GM19397 (cell line): Measurements from ENCODE around the gene VLDLR.

Source experiments
- ATAC-seq: cut with Tn5 transposase; IDR thresholded peaks from one replicate; pipeline ENCODE4 v1.9.1; 2021; ENCODE audit warnings: mild to moderate bottlenecking, moderate library complexity; ENCODE audit not compliant: unreplicated experiment

Gene VLDLR

DNA sequence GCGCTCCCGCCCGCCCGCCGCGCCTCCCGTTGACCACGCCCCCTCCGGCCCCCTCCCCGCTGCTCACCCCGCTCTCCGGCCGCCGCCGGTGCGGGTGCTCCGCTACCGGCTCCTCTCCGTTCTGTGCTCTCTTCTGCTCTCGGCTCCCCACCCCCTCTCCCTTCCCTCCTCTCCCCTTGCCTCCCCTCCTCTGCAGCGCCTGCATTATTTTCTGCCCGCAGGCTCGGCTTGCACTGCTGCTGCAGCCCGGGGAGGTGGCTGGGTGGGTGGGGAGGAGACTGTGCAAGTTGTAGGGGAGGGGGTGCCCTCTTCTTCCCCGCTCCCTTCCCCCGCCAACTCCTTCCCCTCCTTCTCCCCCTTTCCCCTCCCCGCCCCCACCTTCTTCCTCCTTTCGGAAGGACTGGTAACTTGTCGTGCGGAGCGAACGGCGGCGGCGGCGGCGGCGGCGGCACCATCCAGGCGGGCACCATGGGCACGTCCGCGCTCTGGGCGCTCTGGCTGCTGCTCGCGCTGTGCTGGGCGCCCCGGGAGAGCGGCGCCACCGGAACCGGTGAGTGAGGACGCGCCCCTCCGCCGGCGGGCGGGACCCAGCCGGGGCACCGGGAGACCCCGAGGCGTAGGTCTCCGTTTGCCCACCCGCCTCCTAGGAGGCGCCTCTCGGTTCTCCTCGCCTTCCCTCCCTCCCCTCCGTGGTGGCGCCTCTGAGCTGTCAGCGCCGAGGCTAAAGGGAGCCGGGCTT is at the start of gene VLDLR:
VLDLR (plus strand) TSS at position 66 of the 739 bp plus-strand sequence; CDS start at position 469, 403 bp downstream.
- peak; percentile 37 for ATAC-seq

DNA sequence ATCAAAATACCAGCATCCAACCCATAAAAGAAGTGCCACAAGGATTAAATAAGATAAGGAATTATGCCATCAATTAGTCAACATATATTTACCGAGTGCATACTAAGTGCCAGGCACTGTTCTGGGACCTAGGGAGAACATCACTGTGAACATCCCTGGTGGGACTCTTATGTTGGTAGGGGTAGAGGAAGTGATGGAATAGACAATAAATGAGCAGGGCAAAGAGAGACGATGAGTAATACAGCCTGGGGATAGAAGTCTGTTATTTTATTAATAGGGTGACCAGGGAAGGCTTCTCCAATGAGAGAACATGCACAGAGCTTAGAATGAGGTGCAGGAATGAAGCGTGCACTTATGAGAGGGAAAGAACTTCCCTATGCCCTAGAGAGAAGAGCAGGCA is 47.4 kb upstream of the VLDLR start:
- ATAC-seq, result no peak

DNA sequence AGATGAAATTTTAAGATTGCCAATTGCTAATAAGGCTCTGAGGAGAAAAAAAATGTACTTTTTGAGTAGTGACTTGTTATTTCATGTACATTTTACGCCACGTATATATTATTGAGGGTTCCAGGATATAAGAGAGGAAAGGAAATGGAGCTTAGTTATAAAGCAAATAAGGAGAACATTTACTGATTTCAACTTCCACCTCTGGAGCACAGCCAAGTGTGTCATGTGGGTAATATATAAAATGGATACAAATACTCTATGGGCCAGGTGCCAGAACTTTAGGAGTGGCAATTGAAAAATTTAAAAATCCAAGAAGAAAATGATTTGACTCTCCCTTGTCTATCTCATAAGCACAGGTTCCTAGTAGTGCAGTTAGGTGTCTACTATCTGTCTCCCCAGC is 45.0 kb upstream of the VLDLR start:
- no peak for ATAC-seq

DNA sequence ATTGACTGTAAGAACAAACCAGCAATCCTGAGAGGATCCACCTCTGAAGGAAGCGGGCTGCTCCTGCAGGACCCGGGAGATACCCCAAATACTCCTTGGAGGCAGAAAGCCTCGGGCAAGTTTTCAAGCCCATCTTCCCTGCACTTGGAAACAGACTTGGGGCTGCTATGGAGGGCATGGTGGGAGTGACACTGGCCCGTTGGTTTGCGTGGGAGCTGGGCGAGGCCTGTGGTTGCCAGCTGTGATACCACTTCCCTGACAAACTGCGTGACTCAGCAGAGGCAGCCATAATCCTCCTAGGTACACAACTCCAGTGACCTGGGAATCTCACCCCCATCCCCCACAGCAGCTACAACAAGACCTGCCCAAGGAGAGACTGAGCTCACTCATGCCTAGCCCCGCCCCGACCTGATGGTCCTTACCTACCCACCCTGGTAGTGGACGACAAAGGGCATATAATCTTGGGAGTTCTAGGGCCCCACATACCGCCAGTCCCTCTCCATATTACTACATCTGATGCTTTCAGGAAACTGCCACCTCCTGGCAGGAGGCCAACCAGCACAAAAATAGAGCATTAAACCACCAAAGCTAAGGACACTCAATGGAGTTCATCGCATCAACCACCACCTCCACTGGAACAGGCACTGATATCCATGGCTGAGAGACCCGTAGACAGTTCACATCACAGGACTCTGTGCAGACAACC is 38.1 kb upstream of the VLDLR start:
- no peak for ATAC-seq

DNA sequence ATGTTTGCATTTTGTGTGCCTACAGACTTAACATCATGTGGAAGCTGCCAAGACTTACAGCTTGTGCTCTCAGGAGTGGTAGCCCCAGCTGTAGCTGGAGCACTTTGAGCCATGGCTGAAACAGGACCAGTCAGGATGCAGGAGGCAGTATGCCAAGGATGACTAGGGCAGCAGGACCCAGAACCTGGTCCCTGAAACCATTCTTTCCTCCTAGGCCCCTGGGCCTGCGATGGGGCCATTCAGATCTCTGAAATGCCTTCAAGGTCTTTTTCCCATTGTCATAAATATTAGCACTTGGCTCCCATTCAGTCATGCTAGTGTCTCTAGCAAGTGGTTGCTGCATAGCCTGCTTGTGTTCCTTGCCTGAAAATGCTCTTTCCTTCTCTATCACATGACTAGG is 29.6 kb upstream of the VLDLR start:
- ATAC-seq, result no peak

DNA sequence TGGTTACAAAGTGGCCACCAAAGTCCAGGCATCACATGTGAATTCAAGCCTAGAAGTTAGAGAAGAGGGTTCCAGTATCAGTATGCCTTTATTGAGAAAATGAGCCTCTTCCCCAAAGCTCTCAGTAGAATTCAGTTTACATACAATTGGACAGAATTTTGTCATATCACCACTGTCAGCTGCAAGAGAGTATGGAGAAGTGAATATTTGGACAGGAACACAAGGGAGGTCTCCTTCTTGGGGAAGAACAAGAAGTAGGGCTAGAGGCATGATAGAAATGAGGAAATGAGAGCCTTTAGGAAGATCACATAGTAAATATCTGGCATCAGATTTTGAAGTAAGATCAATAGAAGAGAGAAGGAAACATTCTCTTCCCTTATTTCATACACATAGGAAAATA is 27.8 kb upstream of the VLDLR start:
- ATAC-seq, result no peak

DNA sequence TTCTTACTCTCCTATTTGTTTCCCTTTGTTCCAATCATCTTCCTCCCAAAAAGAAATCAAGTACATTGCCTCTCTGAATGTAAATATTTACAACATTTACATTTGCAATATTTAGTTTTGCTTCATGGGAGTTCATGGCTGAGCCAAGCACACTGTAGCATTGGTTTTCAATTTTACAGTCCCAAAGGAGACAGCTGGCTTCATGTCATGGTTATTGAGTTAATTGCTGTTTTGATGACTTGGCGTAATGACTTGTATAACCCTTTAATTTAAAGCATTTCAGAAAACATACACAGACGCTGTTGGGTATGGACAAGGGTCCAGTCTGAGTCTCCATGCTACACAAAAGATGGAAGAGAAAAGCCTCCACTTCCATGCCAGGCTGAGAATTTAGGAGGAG is 25.6 kb upstream of the VLDLR start:
- no peak for ATAC-seq

DNA sequence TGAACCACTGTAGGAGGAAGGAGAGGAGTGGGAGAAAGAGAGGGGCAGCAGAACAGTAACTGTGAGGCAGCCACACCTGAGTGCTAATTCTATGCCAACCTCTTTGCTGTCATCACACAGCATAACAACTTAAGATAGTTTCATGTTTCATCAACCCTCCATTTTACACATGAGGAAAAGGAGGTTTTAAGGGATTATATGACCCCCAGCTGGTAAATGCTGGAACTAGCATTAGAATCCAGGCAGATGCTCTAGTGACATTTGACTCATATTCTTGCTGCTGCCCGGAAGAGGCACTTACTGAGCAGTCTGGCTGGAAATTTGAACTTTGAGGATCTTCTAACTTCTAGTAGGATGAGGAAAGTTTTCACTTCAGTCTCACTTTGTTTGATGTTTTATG is 24.1 kb upstream of the VLDLR start:
- no peak for ATAC-seq

DNA sequence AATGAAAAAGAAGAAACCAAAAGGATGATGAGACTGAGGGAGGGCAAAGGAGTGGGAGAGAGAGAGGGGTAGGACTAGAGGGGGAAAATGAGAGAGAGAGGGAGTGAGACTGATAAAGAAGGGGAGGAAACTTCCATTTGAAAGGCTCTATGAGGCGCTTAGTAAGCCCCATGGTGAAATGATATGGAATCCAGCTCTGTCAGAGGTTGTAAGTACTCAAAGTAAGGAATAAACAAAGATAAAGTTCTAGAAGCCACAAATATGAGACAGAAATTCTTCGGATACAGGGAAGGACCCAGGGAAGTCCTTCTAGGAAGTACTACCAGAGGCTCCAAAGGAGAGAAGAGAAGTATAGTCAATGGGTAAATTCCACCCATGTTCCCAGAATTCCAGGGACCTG is 21.7 kb upstream of the VLDLR start:
- no peak for ATAC-seq

DNA sequence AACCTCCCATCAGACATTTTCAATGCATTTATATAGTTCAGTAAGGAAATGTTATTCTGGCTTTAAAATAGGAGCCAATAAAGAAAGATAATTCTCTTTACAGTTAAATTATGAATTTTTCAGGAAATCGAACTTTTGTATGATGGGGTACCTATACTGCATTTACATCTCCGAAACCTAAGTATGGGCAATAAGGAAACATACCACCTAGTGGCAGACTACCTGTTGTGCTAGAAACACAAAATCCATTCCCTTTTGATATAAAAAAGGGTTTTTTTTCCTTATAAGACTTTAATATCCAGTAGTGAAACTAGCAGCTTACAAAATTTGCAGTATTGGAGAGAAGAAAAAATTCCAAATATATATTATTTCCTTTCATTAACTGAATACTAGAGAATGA is 21.3 kb upstream of the VLDLR start:
- ATAC-seq, result no peak

DNA sequence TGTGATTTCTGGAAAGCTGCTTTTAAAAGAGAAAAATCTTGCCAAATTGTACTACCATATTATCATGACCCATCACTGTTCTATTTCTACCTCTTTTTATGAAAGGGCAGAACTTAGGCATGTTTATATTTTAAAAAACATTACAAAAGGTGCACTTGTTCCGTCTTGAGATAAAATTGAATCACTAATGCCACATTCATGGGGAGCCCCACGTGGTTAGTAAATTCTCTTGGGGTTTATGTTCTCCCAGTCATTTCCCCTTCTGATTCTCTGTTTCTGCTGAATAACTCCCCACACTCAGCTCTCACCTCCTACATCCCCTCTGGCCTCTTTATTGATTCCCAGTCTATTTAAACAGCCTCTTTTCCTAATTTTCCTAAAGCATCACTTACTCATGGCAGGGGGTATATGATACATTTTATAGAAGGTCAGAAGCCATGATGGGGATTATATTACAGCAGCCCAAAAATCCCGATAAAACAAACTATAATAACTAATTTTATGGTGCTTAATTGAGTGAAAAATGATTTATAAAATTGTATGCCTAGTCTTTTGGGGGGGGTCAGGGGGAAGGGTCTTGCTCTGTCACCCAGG is 19.7 kb upstream of the VLDLR start:
- no peak for ATAC-seq

DNA sequence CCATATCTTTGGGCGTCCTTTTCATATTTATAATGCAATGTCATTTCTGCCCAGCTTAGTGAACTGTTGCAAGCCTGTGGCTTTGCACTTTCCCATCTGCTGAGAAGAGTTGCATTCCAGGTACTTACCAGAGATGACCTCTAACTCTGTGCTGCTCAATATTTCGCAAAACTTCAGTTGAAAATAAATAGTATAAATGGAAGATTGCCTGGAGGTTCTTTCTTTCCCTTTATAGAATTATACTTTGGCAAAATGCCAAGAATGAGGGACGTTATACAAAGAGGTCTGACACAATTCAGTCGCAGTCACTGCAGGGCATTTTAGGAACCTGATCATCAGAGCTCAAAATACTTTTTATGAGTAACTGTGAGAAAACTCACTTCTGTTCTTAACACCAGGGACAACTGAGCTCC is 18.9 kb upstream of the VLDLR start:
- ATAC-seq, result peak; percentile 46

DNA sequence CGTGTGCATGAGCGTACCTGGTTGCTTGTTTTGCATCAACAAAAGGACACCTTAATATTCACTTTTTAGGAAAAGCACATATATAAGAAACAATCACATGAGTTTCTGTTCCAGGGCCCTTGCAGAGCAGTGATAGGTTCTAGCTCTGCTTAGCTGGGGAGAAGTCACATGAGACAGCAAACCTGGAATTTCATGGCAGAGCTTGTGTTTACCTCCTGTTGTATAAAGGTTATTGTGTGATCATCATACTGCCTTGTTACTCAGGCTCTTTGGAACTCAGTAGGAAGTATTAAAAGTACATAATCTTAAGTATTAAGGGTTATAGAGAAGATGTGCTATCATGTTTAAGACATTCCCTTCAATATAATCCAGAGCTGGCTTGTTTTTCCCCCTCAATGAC is 18.0 kb upstream of the VLDLR start:
- ATAC-seq, result no peak

DNA sequence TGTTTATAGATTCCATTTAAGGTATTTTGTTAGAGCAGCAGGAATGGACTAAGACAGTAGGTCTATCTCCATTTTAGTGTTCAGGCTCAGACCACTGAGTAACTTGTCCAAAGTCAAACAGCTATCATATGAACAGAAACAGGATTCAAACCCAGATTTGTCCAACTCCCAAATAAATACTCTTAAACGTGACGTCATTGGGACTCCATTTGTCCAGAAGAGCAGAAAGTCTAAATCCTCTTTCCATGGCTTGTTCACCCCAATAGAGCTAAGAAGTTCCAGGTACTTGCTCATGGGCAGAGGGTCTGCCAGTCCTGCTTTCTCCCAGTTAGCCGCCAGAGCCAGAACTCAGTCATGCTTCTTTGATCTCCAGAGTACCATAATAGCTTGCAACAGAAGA is 16.3 kb upstream of the VLDLR start:
- ATAC-seq, result no peak

DNA sequence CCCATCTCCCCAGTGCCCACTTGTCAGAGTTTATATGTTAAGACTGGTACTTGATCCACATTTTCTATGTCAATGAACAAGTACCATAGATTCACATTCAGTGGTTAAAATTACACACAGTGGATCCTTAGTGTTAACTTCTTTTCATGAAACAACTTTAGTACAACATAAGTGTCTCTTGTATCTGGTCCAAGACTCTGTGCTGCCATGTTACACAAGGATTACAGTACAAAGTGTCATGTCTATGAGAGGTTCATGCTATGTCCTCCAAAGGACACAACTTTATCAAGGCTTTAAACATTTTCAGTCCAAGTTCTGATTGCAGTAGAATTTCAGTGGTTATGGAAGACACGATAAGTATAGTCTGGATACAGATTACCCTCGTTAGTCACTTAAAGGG is 13.3 kb upstream of the VLDLR start:
- no peak for ATAC-seq

DNA sequence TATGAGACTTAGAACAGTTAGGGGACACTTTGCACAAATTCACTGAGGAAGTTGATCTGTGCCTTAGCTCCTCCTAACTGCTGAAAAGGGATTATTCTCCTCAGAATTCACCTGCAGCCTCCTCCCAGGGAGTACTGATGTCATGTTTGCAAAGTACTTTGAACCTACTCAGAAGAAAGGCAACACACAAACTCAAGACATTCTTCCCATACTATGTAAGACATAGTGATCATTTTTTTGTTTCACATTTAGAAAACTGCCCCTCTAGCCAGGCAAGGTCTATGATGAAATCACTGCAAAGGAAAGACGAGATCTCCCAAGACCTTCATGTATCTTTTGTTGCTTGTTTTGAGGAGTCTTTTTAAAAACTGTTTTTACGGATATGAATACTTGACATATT is 10.6 kb upstream of the VLDLR start:
- ATAC-seq, result no peak

DNA sequence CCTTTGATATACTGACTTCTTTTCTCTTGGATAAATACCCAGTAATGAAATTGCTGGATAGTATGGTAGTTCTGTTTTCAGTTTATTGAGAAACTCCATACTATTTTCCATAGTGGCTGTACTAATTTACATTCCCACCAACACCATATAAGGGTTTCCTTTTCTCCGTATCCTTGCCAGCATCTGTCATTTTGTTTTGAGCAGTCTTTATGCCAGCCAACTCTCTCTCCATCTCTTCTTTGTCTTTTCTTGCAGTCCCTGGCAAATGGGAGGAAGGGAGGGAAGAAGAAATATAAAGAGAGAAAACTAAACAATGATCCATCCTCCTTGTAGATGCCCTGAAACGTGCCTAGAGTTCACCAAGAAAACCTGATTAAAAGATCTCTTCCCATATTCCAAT is 9.6 kb upstream of the VLDLR start:
- ATAC-seq, result no peak

DNA sequence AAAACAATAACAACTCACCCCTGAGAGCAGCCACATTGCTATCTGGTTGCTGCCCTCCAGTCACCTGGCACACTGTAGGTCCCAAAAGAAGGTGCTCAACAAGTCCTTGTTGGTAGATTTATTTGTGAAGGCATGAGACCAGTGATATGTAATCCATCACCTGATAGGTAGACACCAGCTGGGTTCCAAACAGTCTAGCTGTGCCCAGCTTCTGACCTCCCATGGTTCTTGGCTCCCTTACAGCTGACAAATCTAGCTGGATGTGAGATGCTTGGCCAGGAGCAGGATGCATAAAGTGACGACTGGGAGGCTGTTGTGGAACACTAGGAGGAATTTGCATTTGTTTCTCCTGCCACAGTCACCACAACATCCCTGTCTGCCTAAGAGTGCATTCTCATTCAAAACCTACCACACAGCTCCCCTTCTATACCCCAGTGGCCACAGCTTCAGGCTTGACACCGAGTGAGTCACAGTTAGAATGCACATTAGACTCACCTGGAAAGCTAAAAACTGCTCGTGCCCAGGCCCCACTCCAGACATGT is 7.8 kb upstream of the VLDLR start:
- ATAC-seq, result no peak

DNA sequence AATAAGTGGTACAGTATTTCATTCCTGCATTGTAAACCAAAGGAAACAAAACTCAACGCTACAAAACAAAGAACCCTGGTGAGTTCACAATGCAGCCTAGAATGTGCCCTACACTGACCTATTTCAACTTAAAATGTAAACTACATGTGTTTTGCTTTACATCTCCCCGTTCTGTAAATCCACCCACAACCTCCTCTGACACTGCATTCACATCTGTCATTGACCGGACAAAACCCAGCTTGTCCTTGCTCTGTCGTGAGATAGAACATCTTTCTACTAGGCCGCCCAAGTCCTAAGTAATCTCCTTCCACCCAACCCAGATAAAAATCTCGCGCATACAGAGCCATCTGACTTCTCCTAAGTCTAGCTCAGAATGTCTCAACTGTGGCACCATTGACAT is 6.1 kb upstream of the VLDLR start:
- ATAC-seq, result no peak

DNA sequence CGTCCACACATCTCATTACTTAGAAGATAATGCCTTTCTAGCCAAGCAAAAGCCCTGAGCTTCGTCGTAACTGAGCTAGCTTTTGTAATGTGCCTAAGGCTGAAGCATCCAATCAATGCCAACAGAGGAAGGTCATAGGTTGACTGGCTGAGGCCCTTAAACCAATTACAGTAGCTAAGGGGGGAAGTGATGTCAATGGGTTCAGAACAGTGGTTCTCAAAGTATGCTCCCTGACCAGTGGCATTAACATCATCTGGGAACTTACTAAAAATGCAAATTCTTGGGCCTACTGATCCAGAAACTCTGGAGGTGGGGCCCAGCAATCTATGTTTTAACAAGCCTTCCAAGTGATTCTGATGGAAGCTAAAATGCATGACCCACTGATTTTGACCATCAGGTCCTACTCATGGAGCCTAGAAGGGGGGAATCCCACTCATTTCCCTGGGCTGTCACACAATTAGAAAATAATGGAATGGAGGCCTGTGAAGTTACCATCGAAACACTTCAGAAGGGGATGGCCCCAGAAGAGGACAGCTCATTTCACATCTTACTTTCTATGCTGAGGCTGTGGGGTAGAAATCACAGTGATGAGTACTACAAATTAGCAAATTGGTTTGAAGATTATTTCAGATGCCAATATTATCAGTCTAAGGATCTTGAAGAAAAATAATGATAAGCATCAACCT is 4.8 kb upstream of the VLDLR start:
- ATAC-seq, result no peak

DNA sequence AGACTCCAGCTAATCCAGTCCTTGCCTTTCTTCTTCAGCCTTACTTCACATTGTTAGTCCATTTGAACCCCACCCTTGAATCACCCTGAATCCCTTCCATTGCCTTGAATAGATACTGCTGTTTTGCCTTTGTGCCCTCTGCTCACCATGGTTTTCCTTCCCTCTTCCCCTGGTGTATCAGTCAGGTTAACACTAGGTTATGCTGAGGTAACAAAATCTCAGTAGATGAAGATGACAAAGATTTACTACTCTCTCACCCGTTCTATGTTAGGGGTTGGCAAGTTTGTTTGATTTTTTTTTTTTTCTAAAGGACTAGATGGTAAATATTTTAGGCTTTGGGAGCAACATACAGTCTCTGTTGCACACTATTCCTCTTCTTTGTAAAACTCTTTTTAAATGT is 3.3 kb upstream of the VLDLR start:
- ATAC-seq, result no peak
